Activated B cell treated with CpG ODN at 0.5 μM for 24 hours (primary cell): ENCODE measurements around the gene CNTN4. TPM values are rescaled to one million over a fixed set of nuclear protein-coding genes. Genes with fewer than 3 reads are reported as not detected.

ENCODE experiments used
- ATAC-seq: fragments of 200-7000 bp; cut with Tn5 transposase; one replicate; pipeline ENCODE4 v1.10.0; 2021; ENCODE audit warnings: low read depth, mild to moderate bottlenecking, moderate library complexity
- CTCF ChIA-PET: fragments of 350-600 bp; sonication (Branson Sonifier 250); formaldehyde crosslinking; loops from one replicate; lab custom pipeline; 2021; ENCODE audit warnings: antibody characterized with exemption; lab: Charles Lee
- POLR2A ChIA-PET: fragments of 350-600 bp; sonication (Branson Sonifier 250); formaldehyde crosslinking; loops from one replicate; lab custom pipeline; 2021; ENCODE audit warnings: antibody characterized with exemption; lab: Charles Lee
- DNase-seq: peaks from one replicate; pipeline ENCODE4 v3.0.0; 2022
- H3K27ac Mint-ChIP-seq: one replicate; pipeline ENCODE4 v1.8.0; 2020; ENCODE audit warnings: mixed read lengths
- H3K27me3 Mint-ChIP-seq: one replicate; pipeline ENCODE4 v1.8.0; 2021; ENCODE audit warnings: mixed read lengths
- H3K36me3 Mint-ChIP-seq: one replicate; pipeline ENCODE4 v1.8.0; 2021; ENCODE audit warnings: low read depth, mixed read lengths
- H3K4me1 Mint-ChIP-seq: one replicate; pipeline ENCODE4 v1.8.0; 2021; ENCODE audit warnings: mixed read lengths
- H3K4me3 Mint-ChIP-seq: one replicate; pipeline ENCODE4 v1.8.0; 2020; ENCODE audit warnings: mild to moderate bottlenecking, mixed read lengths
- H3K9me3 Mint-ChIP-seq: one replicate; pipeline ENCODE4 v1.8.0; 2020; ENCODE audit warnings: mixed read lengths
- CTCF ChIP-seq: fragments of 200-600 bp; IDR thresholded peaks from one replicate; pipeline ENCODE4 v1.8.0; 2022; ENCODE audit warnings: antibody characterized with exemption, mild to moderate bottlenecking
- intact Hi-C: fragments of 100-400 bp; cut with micrococcal nuclease; formaldehyde crosslinking; loops from one replicate; pipeline ENCODE4 v1.15.1; 2024
- total RNA-seq: library from RNA; stranded (reverse); gene quantifications from 2 replicates; pipeline ENCODE4 v1.2.3, GENCODE V29; 2022

CNTN4 gene
- total RNA-seq, 1 donor from 2014 or later, result not detected

- H3K27ac Mint-ChIP-seq, result no peak overlapping the region
- H3K27me3 Mint-ChIP-seq, result no peaks in the 10 kb centered on the region
- CTCF ChIA-PET, result no interaction called here
- H3K36me3 Mint-ChIP-seq, result no peaks in the 10 kb centered on the region
- DNase-seq, result no peak
- peaks cover 4% of the 10 kb centered on the region for H3K9me3 Mint-ChIP-seq
- no peaks in the 10 kb centered on the region for H3K4me1 Mint-ChIP-seq
- no peak overlapping the region for H3K4me3 Mint-ChIP-seq
- intact Hi-C loops, result no loop called here
- no peak for TF ChIP-seq CTCF
- POLR2A ChIA-PET, result no interaction called here
- ATAC-seq, result no peak
Measured at GRCh38 chr3:2456788-2457187, 358.1 kb downstream of the CNTN4 start.

DNA sequence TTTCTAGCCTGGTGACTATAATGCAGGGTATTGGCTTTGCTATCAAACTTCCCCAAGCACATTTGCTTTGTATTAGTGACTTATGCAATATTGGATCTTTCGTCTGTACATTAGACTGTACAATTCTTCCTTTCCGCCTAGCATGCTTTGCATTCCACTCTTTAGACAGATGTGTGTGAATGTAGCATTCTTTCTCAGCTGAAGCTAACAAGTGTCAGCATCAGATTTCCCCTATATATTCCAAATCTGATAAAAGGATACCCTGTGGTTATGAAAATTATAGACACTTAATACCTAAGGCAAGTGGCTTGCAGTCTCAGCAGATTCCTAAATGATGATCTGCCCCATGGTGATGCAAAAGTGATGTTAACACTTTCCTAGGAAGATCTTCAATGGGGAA lies 360.1 kb downstream of the CNTN4 start:
- no peaks in the 10 kb centered on the region for H3K4me1 Mint-ChIP-seq
- ChIA-PET POLR2A (no interaction called here), CTCF (no interaction called here)
- DNase-seq (no peak), ATAC-seq (no peak)
- intact Hi-C loops, result no loop called here
- TF ChIP-seq CTCF, result no peak
- no peaks in the 10 kb centered on the region for H3K27me3 Mint-ChIP-seq
- H3K27ac Mint-ChIP-seq, result no peak overlapping the region
- H3K4me3 Mint-ChIP-seq, result no peak overlapping the region
- H3K36me3 Mint-ChIP-seq, result no peaks in the 10 kb centered on the region
- peaks cover 4% of the 10 kb centered on the region for H3K9me3 Mint-ChIP-seq

DNA sequence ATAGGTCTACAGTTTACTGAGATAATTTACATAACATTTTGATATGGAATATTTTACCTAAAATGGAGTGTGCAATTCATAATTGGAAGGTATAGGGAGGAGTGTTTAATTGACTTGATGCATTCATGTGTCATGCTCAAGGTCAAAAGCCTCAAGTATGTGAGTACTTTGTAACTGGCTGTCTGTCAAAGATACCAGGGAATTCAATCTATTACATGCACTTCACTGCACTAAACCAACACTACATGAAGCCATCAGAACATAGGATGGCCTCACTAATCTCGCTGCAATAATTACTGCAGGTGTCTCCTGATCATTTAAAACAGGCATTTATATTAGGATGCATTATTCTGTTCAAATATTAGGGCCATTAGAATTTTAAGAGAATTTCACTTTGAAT lies 367.2 kb downstream of the CNTN4 start:
- no peak for ATAC-seq
- ChIA-PET CTCF (no interaction called here), POLR2A (no interaction called here)
- Mint-ChIP-seq H3K4me3 (no peak overlapping the region), H3K27ac (no peak overlapping the region), H3K36me3 (no peaks in the 10 kb centered on the region), H3K9me3 (peaks cover 4% of the 10 kb centered on the region), H3K27me3 (no peaks in the 10 kb centered on the region), H3K4me1 (no peaks in the 10 kb centered on the region)
- no peak for DNase-seq
- intact Hi-C loops, result no loop called here
- TF ChIP-seq CTCF, result no peak

GRCh38 chr3:2468816-2469215 lies 370.1 kb downstream of the CNTN4 start:
- ATAC-seq, result no peak
- Mint-ChIP-seq H3K27me3 (no peaks in the 10 kb centered on the region), H3K36me3 (no peaks in the 10 kb centered on the region), H3K4me3 (no peak overlapping the region), H3K27ac (no peak overlapping the region), H3K4me1 (no peaks in the 10 kb centered on the region), H3K9me3 (peaks cover 4% of the 10 kb centered on the region)
- ChIA-PET CTCF (no interaction called here), POLR2A (no interaction called here)
- intact Hi-C loops, result no loop called here
- no peak for DNase-seq
- no peak for TF ChIP-seq CTCF

DNA sequence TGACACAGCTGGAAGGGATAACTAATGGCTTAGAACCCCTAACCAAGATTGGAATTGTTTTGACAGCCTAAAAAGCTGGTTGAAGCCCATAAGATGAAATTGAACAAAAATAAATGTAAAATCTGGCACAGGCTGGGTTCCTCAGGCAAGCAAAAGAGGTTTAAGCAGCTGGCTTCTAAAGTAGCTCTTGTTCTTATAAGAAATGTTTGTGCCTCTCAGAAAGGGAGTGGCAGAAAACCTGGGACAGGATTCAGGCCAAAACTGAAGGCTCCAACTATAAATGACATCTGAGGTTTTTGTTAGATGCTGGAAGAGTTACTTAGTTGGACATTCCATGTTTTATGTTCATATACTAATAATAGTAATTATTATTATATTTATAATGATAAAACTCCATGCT lies 378.3 kb downstream of the CNTN4 start:
- ChIA-PET POLR2A (no interaction called here), CTCF (no interaction called here)
- TF ChIP-seq CTCF, result no peak
- ATAC-seq, result no peak
- intact Hi-C loops, result no loop called here
- Mint-ChIP-seq H3K9me3 (peaks cover 3% of the 10 kb centered on the region), H3K4me3 (no peak overlapping the region), H3K36me3 (no peaks in the 10 kb centered on the region), H3K27ac (no peak overlapping the region), H3K4me1 (no peaks in the 10 kb centered on the region), H3K27me3 (no peaks in the 10 kb centered on the region)
- no peak for DNase-seq
